A549 (cell line): Measurements from ENCODE around the gene PYGL.

Experiments used
- CTCF ChIP-seq: fragments of >200 bp; sonication (Bioruptor Twin); formaldehyde crosslinking; IDR thresholded peaks from 3 replicates; pipeline ENCODE4 v1.5.1; 2016
- JUN ChIP-seq, 2 experiments: fragments of >200 bp; sonication (Bioruptor Twin); formaldehyde crosslinking; IDR thresholded peaks; 2 replicates in 1 of 2; 3 replicates in 1 of 2; pipeline ENCODE4 v1.6.1; 2016 to 2017
- MAFK ChIP-seq: fragments of 450-650 bp; IDR thresholded peaks from 2 replicates; pipeline ENCODE4 v1.6.1; 2014; ENCODE audit not compliant: partially characterized antibody
- MAZ ChIP-seq: fragments of 150-350 bp; IDR thresholded peaks from 2 replicates; pipeline ENCODE4 v1.6.1; 2014; ENCODE audit warnings: antibody characterized with exemption, low read depth, low read length, borderline replicate concordance
- POLR2A ChIP-seq: IDR thresholded peaks from 2 replicates; pipeline ENCODE4 v1.6.1; 2012; ENCODE audit warnings: mild to moderate bottlenecking, low read length

- no peak for TF ChIP-seq CTCF
- TF ChIP-seq POLR2A = no peak
- TF ChIP-seq JUN (IDR thresholded peaks at IDR 0.05) = no peak
- no peak for TF ChIP-seq MAFK
- no peak for TF ChIP-seq MAZ
These were observed 82.2 kb downstream of the PYGL start for GRCh38 chr14:50862036-50862570.
